Stomach smooth muscle (tissue), 2 donors: ENCODE measurements around the gene SOCS6.
A peak's percentile ranks its signal among the peaks of the same experiment; 100 is the strongest.
"Not testable (repeated sequence)": the region's sequence is repeated elsewhere in the genome, so short reads cannot be mapped to it uniquely, and the experiment has no call there.

Experiments used
- H3K27ac ChIP-seq: one replicate; pipeline ENCODE4 v1.7.0; 2013; ENCODE audit warnings: mild to moderate bottlenecking, low read length, inconsistent platforms
- H3K27me3 ChIP-seq, 2 donors: one replicate each; pipeline ENCODE4 v1.7.0; 2013; ENCODE audit warnings: low read length in 2 of 2; ENCODE audit not compliant: insufficient read depth in 2 of 2, control insufficient read depth in 1 of 2
- H3K36me3 ChIP-seq, 2 donors: one replicate each; pipeline ENCODE4 v1.7.0; 2013; ENCODE audit warnings: low read length in 2 of 2; ENCODE audit not compliant: control insufficient read depth in 2 of 2, insufficient read depth in 2 of 2
- H3K4me1 ChIP-seq: one replicate; pipeline ENCODE4 v1.7.0; 2013; ENCODE audit warnings: low read length; ENCODE audit not compliant: control insufficient read depth, insufficient read depth
- H3K4me3 ChIP-seq, 2 donors: one replicate each; pipeline ENCODE4 v1.7.0; 2013; ENCODE audit warnings: low read length in 2 of 2
- H3K9ac ChIP-seq, 2 donors: one replicate each; pipeline ENCODE4 v1.7.0; 2013; ENCODE audit warnings: low read length in 2 of 2, mild to moderate bottlenecking in 1 of 2
- H3K9me3 ChIP-seq, 2 donors: one replicate each; pipeline ENCODE4 v1.7.0; 2013; ENCODE audit warnings: low read length in 2 of 2; ENCODE audit not compliant: control insufficient read depth in 2 of 2
- donor health status: healthy.
- donor health status: Pancreatic carcinoma.

Gene SOCS6

GRCh38 chr18:70335892-70336726, 47.3 kb downstream of the SOCS6 start:
- Histone ChIP-seq H3K4me1 (peaks cover 8% of the 10 kb centered on the region), H3K36me3 (peaks cover 3 to 5% of the 10 kb centered on the region in 2 donors), H3K9me3 (peaks cover 0 to 9% of the 10 kb centered on the region in 2 donors), H3K27me3 (no peaks in the 10 kb centered on the region), H3K9ac (no peak overlapping the region), H3K27ac (peak overlapping the region; percentile 4), H3K4me3 (no peak overlapping the region)

GRCh38 chr18:70337139-70337972, 48.5 kb downstream of the SOCS6 start:
- Histone ChIP-seq H3K9ac (peak overlapping the region in 1 of 2 donors; percentile 16), H3K36me3 (peaks cover 3 to 5% of the 10 kb centered on the region in 2 donors), H3K9me3 (peaks cover 0 to 9% of the 10 kb centered on the region in 2 donors), H3K4me1 (peaks cover 8% of the 10 kb centered on the region), H3K27me3 (no peaks in the 10 kb centered on the region), H3K4me3 (peak overlapping the region in 1 of 2 donors; percentile 9), H3K27ac (peak overlapping the region; percentile 32)

GRCh38 chr18:70338890-70339289, 50.0 kb downstream of the SOCS6 start:
- H3K27ac ChIP-seq = no peak overlapping the region
- peaks cover 0 to 9% of the 10 kb centered on the region in 2 donors for H3K9me3 ChIP-seq
- H3K36me3 ChIP-seq = peaks cover 3 to 5% of the 10 kb centered on the region in 2 donors
- peaks cover 8% of the 10 kb centered on the region for H3K4me1 ChIP-seq
- no peak overlapping the region for H3K4me3 ChIP-seq
- no peak overlapping the region for H3K9ac ChIP-seq
- no peaks in the 10 kb centered on the region for H3K27me3 ChIP-seq

- Histone ChIP-seq H3K27me3 (no peaks in the 10 kb centered on the region), H3K27ac (no peak overlapping the region), H3K9ac (no peak overlapping the region), H3K9me3 (peaks cover 0 to 5% of the 10 kb centered on the region in 2 donors), H3K4me3 (no peak overlapping the region), H3K36me3 (peaks cover 3 to 5% of the 10 kb centered on the region in 2 donors), H3K4me1 (peaks cover 8% of the 10 kb centered on the region)
Measured at GRCh38 chr18:70339915-70340314, 51.1 kb downstream of the SOCS6 start.

DNA sequence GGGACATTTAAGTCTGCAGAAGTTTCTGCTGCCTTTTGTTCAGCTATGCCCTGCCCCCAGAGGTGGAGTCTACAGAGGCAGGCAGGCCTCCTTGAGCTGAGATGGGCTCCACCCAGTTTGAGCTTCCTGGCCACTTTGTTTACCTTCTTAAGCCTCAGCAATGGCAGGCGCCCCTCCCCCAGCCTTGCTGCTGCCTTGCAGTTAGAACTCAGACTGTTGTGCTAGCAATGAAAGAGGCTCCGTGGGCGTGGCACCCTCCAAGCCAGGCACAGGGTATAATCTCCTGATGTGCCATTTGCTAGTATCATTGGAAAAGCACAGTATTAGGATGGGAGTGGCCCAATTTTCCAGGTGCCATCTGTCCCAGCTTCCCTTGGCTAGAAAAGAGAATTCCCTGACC, 59.6 kb downstream of the SOCS6 start:
- H3K4me1 ChIP-seq, H3K9ac ChIP-seq: not testable (repeated sequence)

GRCh38 chr18:70349316-70349715, 60.5 kb downstream of the SOCS6 start:
- Histone ChIP-seq H3K4me1 (no peaks in the 10 kb centered on the region), H3K27ac (no peak overlapping the region), H3K27me3 (no peaks in the 10 kb centered on the region), H3K9me3 (no peaks in the 10 kb centered on the region), H3K9ac (no peak overlapping the region), H3K36me3 (peaks cover 2 to 7% of the 10 kb centered on the region in 2 donors), H3K4me3 (no peak overlapping the region)

More for the DNA sequence above, 59.6 kb downstream of the SOCS6 start:
- H3K4me3 ChIP-seq, H3K9me3 ChIP-seq, H3K27me3 ChIP-seq, H3K27ac ChIP-seq, H3K36me3 ChIP-seq: not testable (repeated sequence)

DNA sequence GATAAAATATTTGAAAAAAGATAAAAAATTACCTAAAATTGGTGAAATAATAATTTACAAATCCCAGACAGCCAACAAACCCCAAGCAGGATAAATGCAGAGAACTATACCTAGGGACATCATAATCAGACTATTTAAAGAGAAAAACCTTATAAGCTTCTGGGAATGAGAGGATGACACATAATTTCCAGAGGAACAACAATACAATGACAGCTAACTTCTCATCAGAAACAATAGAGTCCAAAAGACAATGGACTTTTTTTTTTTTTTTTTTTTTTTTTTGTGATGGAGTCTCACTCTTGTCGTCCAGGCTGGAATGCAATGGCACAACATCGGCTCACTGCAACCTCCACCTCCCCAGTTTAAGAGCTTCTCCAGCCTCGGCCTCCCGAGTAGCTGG, 65.2 kb downstream of the SOCS6 start:
- Histone ChIP-seq H3K9ac (no peak overlapping the region), H3K27ac (no peak overlapping the region), H3K4me3 (no peak overlapping the region), H3K36me3 (peaks cover 2 to 7% of the 10 kb centered on the region in 2 donors), H3K9me3 (no peaks in the 10 kb centered on the region), H3K4me1 (no peaks in the 10 kb centered on the region), H3K27me3 (no peaks in the 10 kb centered on the region)

- Histone ChIP-seq H3K36me3 (peaks cover 2 to 7% of the 10 kb centered on the region in 2 donors), H3K9me3 (no peaks in the 10 kb centered on the region)
Measured at GRCh38 chr18:70354771-70355170, 65.9 kb downstream of the SOCS6 start.

DNA sequence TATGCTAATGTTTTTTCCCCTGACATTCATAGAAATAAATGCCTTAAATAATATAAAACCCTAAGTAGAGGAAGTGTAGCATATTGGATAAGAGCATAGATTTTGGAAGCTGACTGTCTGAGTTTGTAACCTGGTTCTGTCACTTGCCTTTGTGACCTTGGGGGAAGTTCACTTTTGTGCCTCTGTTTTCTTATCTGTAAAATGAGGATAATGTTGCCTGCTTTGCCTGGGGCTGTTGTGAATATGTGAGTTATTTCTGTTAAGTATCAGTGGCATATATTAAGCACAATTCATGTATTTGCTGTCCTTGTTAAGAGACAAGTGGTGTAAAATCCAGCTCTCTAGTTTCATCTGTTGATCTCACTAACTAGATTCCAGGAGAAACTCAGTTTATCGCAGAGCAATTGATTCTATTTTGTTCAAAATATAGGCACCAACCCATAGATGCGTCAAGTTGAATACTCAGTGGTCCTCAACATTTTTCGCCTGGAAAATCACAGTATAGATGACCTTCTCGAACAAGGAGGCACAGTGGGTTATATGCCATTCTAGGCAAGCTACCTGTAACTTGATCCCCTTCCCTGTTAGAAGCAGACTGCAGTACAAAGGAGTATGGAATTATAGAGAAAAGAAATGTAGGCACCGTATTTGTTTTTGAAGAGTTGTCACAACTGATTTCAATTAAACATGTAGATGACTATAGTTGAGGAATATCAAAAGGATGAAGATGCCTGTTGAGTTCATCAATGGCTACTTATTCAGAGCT, 67.0 kb downstream of the SOCS6 start:
- H3K4me3 ChIP-seq = no peak overlapping the region
- H3K27me3 ChIP-seq = no peaks in the 10 kb centered on the region
- no peaks in the 10 kb centered on the region for H3K9me3 ChIP-seq
- H3K27ac ChIP-seq = no peak overlapping the region
- H3K9ac ChIP-seq = no peak overlapping the region
- peaks cover 2 to 7% of the 10 kb centered on the region in 2 donors for H3K36me3 ChIP-seq
- H3K4me1 ChIP-seq = no peaks in the 10 kb centered on the region

More at GRCh38 chr18:70354771-70355170, 65.9 kb downstream of the SOCS6 start:
- Histone ChIP-seq H3K27me3 (no peaks in the 10 kb centered on the region), H3K27ac (no peak overlapping the region), H3K4me3 (no peak overlapping the region), H3K4me1 (no peaks in the 10 kb centered on the region), H3K9ac (no peak overlapping the region)

DNA sequence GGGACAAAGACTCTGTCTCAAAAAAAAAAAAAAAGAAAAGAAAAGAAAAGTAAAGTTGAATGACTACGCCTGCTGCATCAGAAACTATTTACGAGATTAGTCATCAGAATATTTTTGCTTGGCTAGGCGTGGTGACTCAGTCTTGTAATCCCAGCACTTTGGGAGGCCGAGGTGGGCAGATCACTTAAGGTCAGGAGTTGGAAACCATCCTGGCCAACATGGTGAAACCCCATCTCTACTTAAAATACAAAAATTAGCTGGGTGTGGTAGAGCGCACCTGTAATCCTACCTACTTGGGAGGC, 69.2 kb downstream of the SOCS6 start:
- not testable (repeated sequence) for H3K27ac ChIP-seq, H3K9me3 ChIP-seq, H3K36me3 ChIP-seq, H3K27me3 ChIP-seq, H3K4me3 ChIP-seq, H3K9ac ChIP-seq, H3K4me1 ChIP-seq
